ENCODE data around the gene FRMD5. TPM values are rescaled to one million over a fixed set of nuclear protein-coding genes. Genes with fewer than 3 reads are reported as not detected.

Gene FRMD5
- total RNA-seq, 6 experiments from 2014 or later, result not detected

DNA sequence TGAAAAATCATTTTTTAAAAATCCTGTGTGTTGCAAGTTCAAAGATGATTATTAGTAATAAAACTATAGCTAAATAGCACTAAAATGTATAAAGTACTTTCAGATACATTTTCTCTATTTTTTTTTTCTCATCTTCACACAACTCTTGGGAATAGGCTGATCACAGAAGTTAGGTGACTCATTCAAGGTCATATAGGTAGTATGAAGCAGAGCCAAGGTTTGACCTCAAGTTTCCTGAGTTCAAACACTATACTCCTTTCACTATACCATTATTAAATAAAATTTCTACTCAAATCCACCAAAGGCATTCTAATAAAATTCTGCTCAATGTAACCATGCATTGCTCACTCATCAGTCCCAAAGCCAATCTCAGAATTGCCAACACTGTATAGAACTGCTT, 21.3 kb downstream of the FRMD5 start:
- DNase-seq, result no peak
- no peak overlapping the region for H3K4me3 ChIP-seq
- ATAC-seq, result no peak
- no peaks in the 10 kb centered on the region for H3K4me1 ChIP-seq
- intact Hi-C loops (cut with DNase I), result no loop called here
- H3K9me3 ChIP-seq, result no peaks in the 10 kb centered on the region
- no peaks in the 10 kb centered on the region for H3K27me3 ChIP-seq
- no peak for TF ChIP-seq POLR2A (IDR thresholded peaks at IDR 0.05)
- TF ChIP-seq, protein P1, sequence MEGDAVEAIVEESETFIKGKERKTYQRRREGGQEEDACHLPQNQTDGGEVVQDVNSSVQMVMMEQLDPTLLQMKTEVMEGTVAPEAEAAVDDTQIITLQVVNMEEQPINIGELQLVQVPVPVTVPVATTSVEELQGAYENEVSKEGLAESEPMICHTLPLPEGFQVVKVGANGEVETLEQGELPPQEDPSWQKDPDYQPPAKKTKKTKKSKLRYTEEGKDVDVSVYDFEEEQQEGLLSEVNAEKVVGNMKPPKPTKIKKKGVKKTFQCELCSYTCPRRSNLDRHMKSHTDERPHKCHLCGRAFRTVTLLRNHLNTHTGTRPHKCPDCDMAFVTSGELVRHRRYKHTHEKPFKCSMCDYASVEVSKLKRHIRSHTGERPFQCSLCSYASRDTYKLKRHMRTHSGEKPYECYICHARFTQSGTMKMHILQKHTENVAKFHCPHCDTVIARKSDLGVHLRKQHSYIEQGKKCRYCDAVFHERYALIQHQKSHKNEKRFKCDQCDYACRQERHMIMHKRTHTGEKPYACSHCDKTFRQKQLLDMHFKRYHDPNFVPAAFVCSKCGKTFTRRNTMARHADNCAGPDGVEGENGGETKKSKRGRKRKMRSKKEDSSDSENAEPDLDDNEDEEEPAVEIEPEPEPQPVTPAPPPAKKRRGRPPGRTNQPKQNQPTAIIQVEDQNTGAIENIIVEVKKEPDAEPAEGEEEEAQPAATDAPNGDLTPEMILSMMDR (IDR thresholded peaks at IDR 0.05), result no peak
- no peak overlapping the region for H3K27ac ChIP-seq
- H3K36me3 ChIP-seq, result no peaks in the 10 kb centered on the region

DNA sequence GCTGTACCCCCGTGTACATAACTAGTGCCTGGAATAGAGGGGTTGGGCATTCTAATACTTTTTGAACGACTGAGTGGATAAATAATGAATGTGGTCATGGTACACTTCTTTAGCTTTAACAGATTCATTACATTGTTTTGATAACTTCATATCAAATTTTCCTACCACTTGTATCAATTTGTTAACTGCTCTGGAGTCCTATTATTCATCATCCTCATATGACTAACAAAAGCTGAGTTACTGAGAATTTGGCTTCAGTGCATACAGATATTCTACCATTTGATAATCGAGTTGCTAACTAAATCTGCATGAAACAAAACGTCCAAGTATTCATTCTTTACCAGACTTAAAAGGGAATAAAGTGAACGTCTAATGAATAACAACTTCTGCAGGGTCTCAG, 31.7 kb downstream of the FRMD5 start:
- H3K4me3 ChIP-seq, result no peak overlapping the region
- TF ChIP-seq, protein P1 (IDR thresholded peaks at IDR 0.05), result no peak
- TF ChIP-seq POLR2A (IDR thresholded peaks at IDR 0.05), result no peak
- H3K4me1 ChIP-seq, result no peaks in the 10 kb centered on the region
- intact Hi-C loops (cut with DNase I), result no loop called here
- 50% methylated on average over 5 of the region's 5 CpGs for WGBS (ENCODE audit: insufficient coverage, low coverage, low lambda C conversion rate, missing lambda C conversion rate)
- no peak overlapping the region for H3K27ac ChIP-seq
- H3K9me3 ChIP-seq, result no peaks in the 10 kb centered on the region
- ATAC-seq (no peak), DNase-seq (no peak)
- no peaks in the 10 kb centered on the region for H3K27me3 ChIP-seq
- H3K36me3 ChIP-seq, result no peaks in the 10 kb centered on the region

DNA sequence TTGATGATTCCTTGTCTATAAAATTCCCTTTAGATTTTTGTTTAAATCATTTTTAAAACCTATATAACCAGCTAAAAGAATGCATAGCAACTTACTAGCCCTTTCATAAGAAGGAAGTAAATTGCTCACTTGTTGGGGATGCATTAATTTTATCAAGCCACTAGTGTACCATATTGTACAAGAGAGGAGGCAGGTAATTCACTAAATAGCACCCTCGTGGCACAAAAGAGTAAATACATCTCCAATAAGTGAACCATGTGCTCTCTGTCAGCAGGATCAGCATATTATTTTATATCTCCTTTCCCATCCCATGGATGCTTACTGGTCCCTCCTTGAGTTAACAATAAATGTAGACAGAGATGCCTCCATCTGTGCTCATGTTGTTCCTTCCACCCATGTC, 34.3 kb downstream of the FRMD5 start:
- intact Hi-C loops (cut with DNase I), result no loop called here
- H3K9me3 ChIP-seq, result no peaks in the 10 kb centered on the region
- 14% methylated on average over 1 of the region's 1 CpG for WGBS (ENCODE audit: insufficient coverage, low coverage, low lambda C conversion rate, missing lambda C conversion rate)
- DNase-seq (no peak), ATAC-seq (no peak)
- no peaks in the 10 kb centered on the region for H3K27me3 ChIP-seq
- TF ChIP-seq, protein P1 (IDR thresholded peaks at IDR 0.05), result no peak
- no peak for TF ChIP-seq POLR2A (IDR thresholded peaks at IDR 0.05)
- H3K36me3 ChIP-seq, result no peaks in the 10 kb centered on the region
- no peak overlapping the region for H3K4me3 ChIP-seq
- no peaks in the 10 kb centered on the region for H3K4me1 ChIP-seq
- H3K27ac ChIP-seq, result no peak overlapping the region

GRCh38 chr15:44159492-44159891, 35.6 kb downstream of the FRMD5 start:
- DNase-seq, result no peak
- intact Hi-C loops (cut with DNase I), result no loop called here
- no peak overlapping the region for H3K4me3 ChIP-seq
- TF ChIP-seq POLR2A (IDR thresholded peaks at IDR 0.05), result no peak
- TF ChIP-seq, protein P1 (IDR thresholded peaks at IDR 0.05), result no peak
- H3K27me3 ChIP-seq, result no peaks in the 10 kb centered on the region
- H3K36me3 ChIP-seq, result no peaks in the 10 kb centered on the region
- no peaks in the 10 kb centered on the region for H3K4me1 ChIP-seq
- H3K9me3 ChIP-seq, result no peaks in the 10 kb centered on the region
- H3K27ac ChIP-seq, result no peak overlapping the region
- ATAC-seq, result no peak

DNA sequence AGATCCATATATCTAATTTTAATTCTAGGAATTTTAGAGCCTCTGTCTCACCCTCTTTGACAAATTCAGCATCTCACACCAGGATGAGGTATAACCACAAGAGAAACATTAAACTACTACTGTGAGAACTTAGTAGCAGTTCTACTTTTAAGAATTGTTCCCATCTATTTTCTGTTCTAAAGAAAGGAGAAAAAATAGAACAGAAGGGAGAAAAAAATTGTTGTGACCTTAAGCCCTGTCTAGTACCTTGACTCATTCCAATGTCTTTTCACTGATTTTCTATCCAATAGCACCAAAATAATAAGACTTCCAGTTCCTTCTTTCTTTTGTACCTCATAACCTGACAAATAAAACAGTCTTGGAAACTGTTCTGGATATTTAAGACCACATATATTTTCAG, 37.0 kb downstream of the FRMD5 start:
- TF ChIP-seq, protein P1 (IDR thresholded peaks at IDR 0.05), result no peak
- no peak for TF ChIP-seq POLR2A (IDR thresholded peaks at IDR 0.05)
- intact Hi-C loops (cut with DNase I), result no loop called here
- no peak overlapping the region for H3K4me3 ChIP-seq
- H3K27ac ChIP-seq, result no peak overlapping the region
- no peaks in the 10 kb centered on the region for H3K9me3 ChIP-seq
- no peaks in the 10 kb centered on the region for H3K27me3 ChIP-seq
- no peak for ATAC-seq
- DNase-seq, result no peak
- no peaks in the 10 kb centered on the region for H3K36me3 ChIP-seq
- no peaks in the 10 kb centered on the region for H3K4me1 ChIP-seq
